ENCODE data around the gene CALM3.

GRCh38 chr19:46648961-46649960 is 48.1 kb downstream of the CALM3 start:
- TF ChIP-seq CTCF (conservative IDR thresholded peaks at IDR 0.05; ENCODE audit: low read depth in 2 of 2) (no peak), JUNB (IDR thresholded peaks at IDR 0.05; ENCODE audit: unreplicated experiment) (no peak), EZH2 (IDR thresholded peaks at IDR 0.05; ENCODE audit: low read depth, unreplicated experiment) (peak; percentile 46), REST (IDR thresholded peaks at IDR 0.05; ENCODE audit: unreplicated experiment) (no peak), POLR2AphosphoS5 (IDR thresholded peaks at IDR 0.05; ENCODE audit: low read depth) (no peak), ZNF114 (CRISPR knock-in tag; IDR thresholded peaks at IDR 0.05) (no peak), CREB1 (CRISPR knock-in tag; IDR thresholded peaks at IDR 0.05; ENCODE audit: low read depth) (no peak), NANOG (IDR thresholded peaks at IDR 0.05; ENCODE audit: borderline replicate concordance) (no peak), EZH2phosphoT487 (IDR thresholded peaks at IDR 0.05; ENCODE audit: unreplicated experiment) (no peak), ETS1 (IDR thresholded peaks at IDR 0.05) (no peak), ZNF462 (CRISPR knock-in tag; IDR thresholded peaks at IDR 0.05) (no peak), ZNF331 (CRISPR knock-in tag; IDR thresholded peaks at IDR 0.05; ENCODE audit: low read depth) (no peak)

All from GM23338 (cell line).